Measurements from ENCODE around the gene ZNF622.

- TF ChIP-seq, protein P1, sequence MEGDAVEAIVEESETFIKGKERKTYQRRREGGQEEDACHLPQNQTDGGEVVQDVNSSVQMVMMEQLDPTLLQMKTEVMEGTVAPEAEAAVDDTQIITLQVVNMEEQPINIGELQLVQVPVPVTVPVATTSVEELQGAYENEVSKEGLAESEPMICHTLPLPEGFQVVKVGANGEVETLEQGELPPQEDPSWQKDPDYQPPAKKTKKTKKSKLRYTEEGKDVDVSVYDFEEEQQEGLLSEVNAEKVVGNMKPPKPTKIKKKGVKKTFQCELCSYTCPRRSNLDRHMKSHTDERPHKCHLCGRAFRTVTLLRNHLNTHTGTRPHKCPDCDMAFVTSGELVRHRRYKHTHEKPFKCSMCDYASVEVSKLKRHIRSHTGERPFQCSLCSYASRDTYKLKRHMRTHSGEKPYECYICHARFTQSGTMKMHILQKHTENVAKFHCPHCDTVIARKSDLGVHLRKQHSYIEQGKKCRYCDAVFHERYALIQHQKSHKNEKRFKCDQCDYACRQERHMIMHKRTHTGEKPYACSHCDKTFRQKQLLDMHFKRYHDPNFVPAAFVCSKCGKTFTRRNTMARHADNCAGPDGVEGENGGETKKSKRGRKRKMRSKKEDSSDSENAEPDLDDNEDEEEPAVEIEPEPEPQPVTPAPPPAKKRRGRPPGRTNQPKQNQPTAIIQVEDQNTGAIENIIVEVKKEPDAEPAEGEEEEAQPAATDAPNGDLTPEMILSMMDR (IDR thresholded peaks at IDR 0.05), result no peak
- no peak for TF ChIP-seq POLR2A (IDR thresholded peaks at IDR 0.05)
Measured at GRCh38 chr5:16411235-16411634, 54.4 kb downstream of the ZNF622 start.
